GM20000 (cell line): ENCODE results near the gene TUBB1.
"Not testable (repeated sequence)": the region's sequence is repeated elsewhere in the genome, so short reads cannot be mapped to it uniquely, and the experiment has no call there.

ENCODE experiments used
- DNase-seq: peaks from one replicate; pipeline ENCODE4 v3.0.0; 2012; ENCODE audit warnings: low spot score
- CTCF ChIP-seq: IDR thresholded peaks from 2 replicates; pipeline ENCODE4 v1.5.1; 2012; ENCODE audit warnings: mild to moderate bottlenecking, control low read depth; ENCODE audit errors: extremely low read depth, missing control alignments

Gene TUBB1

DNA sequence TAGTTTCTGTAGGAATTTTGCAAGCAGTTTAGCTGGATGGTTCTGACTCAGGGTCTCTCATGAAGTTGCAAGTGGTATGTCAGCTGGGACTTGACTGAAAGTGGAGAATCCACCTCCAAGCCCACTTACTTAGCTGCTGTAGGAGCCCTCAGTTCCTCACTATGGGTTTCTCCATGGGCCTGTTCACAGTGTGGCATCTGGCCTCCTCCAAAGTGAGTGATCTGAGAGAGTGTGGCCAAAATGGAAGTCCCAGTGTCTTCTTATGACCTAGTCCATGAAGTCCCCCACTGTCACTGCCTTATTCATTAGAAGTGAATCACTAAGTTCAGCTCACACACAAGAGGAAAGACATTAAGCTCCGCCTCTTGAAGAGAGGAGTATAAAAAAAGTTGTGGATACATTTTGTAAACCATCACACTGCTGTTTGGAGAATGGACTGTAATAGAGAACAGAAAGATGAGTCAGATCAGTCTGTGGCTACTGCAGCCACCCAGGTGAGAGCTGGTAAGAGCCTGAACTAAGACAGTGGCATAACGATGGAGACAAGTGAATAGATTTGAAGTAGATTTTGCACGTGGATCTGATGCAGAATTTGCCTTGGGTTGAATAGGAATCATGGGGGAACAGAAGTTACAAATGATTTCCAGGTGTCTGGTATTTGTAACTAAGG is 43.0 kb upstream of the TUBB1 start:
- no peak for TF ChIP-seq CTCF
- DNase-seq: no peak

GRCh38 chr20:58978351-58979190 is 40.7 kb upstream of the TUBB1 start:
- no peak for TF ChIP-seq CTCF
- no peak for DNase-seq

GRCh38 chr20:58980711-58981627 is 38.3 kb upstream of the TUBB1 start, which contains the start of gene NELFCD:
Gene NELFCD (plus strand): TSS chr20:58981256. CDS start chr20:58981310, 54 bp downstream.
- DNase-seq: peak; percentile 99
- no peak for TF ChIP-seq CTCF

GRCh38 chr20:58981628-58982364 is 37.4 kb upstream of the TUBB1 start:
- no peak for TF ChIP-seq CTCF
- DNase-seq: peak; percentile 44

DNA sequence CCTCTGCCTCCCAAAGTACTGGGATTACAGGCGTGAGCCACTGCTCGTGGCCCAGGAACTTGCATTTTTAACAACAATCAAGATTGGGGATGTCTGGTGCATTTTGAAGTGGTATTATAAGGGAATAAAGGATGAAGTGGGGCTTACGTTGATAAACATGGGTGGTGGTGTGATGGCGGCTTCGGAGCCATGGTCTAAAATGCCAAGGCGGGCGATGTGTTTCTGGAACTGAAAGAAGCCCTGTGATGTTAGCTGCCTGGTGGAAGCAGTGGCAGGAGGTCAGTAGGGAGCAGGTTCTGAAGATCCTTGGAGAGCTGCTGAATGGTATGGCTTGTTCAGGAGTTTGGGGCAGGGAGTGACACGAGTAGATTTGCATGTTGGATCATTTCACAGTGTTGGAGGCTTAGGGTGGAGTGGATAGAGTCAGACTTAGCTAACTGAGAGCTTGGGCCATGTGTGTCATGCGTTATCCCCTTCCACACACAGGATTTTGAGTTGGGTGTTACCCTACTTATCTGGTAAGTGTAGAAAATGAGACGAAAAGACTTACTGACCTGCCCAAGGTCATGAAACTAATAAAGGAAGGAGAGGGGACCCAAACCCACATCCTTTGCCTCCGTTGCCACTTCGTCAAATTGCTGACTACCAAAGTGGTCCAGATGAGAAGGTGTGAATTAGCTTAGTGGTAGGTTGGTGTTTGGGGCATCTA is 36.7 kb upstream of the TUBB1 start:
- no peak for TF ChIP-seq CTCF
- no peak for DNase-seq

GRCh38 chr20:58983115-58983468 is 36.1 kb upstream of the TUBB1 start:
- not testable (repeated sequence) for DNase-seq

DNA sequence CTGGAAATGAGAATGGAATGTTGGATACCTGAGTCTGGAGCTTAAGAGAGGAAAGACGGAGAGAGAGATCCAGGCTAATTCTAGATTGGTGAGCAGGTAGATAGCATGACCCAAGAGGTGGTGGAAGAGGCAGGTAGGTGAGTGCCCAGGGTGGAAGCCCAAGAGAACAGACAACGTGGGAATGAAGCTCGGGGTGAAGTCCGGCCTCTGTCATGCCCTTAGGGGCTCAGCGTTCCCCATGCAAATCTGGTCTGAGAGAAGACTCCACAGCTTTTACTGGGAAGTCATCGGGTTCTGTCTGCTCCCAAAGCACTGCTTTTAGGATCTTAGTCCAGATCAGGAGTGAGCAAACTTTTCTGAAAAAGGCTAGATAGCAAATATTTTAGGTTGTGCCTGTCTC is 34.5 kb upstream of the TUBB1 start:
- no peak for DNase-seq
- no peak for TF ChIP-seq CTCF
